Spleen (tissue), 7 donors: ENCODE data around the gene COL27A1.

Experiments used
- CTCF ChIP-seq, 11 experiments: fragments of 200-600 bp in 7 of 11; fragments of 450-650 bp in 4 of 11; sonication (generic) in 4 of 11; IDR thresholded peaks in 8 of 11; conservative IDR thresholded peaks in 3 of 11; 1 replicate in 7 of 11; 2 replicates in 4 of 11; pipeline versions ENCODE4 v1.4.0 to v1.8.0; 2016 to 2021; ENCODE audit warnings: antibody characterized with exemption in 11 of 11, inconsistent platforms in 4 of 11, mild to moderate bottlenecking in 1 of 11
- POLR2A ChIP-seq, 3 donors: fragments of 450-650 bp; IDR thresholded peaks; one replicate each; pipeline ENCODE4 v1.5.1; 2017; ENCODE audit warnings: antibody characterized with exemption in 3 of 3, mild to moderate bottlenecking in 1 of 3
- donor health status: DM: no; HTN: no; CAD: no; lungs with moderate emphysema.
- donor health status: DM: no; HTN: no; CAD: no.
- donor health status: DM: no; HTN: no; CAD: no.

GRCh38 chr9:114198249-114199040, 43.1 kb downstream of the COL27A1 start:
- TF ChIP-seq CTCF (IDR thresholded peaks at IDR 0.05 in 8 of 11, conservative IDR thresholded peaks at IDR 0.05 in 3 of 11): no peak
- TF ChIP-seq POLR2A (IDR thresholded peaks at IDR 0.05): no peak
